Measurements from ENCODE around the gene TMC4. TPM values are rescaled to one million over a fixed set of nuclear protein-coding genes. Genes with fewer than 3 reads are reported as not detected.

The TMC4 gene
- total and polyA plus RNA-seq, 4 donors = 0.23 to 2.4 (median 1.4) TPM

GRCh38 chr19:54191011-54191810, 18.3 kb upstream of the TMC4 start, which contains the start of gene TSEN34:
Gene TSEN34, plus strand, starts transcription at chr19:54191308. Its CDS starts 57 bp downstream, at chr19:54191365.
- TF ChIP-seq GABPA (IDR thresholded peaks at IDR 0.05 in 1 of 2, conservative IDR thresholded peaks at IDR 0.05 in 1 of 2) (no peak), YY1 (IDR thresholded peaks at IDR 0.05) (no peak), FOXA2 (IDR thresholded peaks at IDR 0.05) (no peak), RXRA (IDR thresholded peaks at IDR 0.05) (no peak), HNF4G (IDR thresholded peaks at IDR 0.05) (no peak), TAF1 (conservative IDR thresholded peaks at IDR 0.05) (no peak), SP1 (IDR thresholded peaks at IDR 0.05) (no peak), FOXA1 (IDR thresholded peaks at IDR 0.05) (no peak), HNF4A (conservative IDR thresholded peaks at IDR 0.05) (no peak), EGR1 (IDR thresholded peaks at IDR 0.05; ENCODE audit: low read depth in 2 of 2) (no peak)
- TF ChIP-seq, protein P1, sequence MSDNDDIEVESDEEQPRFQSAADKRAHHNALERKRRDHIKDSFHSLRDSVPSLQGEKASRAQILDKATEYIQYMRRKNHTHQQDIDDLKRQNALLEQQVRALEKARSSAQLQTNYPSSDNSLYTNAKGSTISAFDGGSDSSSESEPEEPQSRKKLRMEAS (IDR thresholded peaks at IDR 0.05) = no peak
- TF ChIP-seq, protein P2, sequence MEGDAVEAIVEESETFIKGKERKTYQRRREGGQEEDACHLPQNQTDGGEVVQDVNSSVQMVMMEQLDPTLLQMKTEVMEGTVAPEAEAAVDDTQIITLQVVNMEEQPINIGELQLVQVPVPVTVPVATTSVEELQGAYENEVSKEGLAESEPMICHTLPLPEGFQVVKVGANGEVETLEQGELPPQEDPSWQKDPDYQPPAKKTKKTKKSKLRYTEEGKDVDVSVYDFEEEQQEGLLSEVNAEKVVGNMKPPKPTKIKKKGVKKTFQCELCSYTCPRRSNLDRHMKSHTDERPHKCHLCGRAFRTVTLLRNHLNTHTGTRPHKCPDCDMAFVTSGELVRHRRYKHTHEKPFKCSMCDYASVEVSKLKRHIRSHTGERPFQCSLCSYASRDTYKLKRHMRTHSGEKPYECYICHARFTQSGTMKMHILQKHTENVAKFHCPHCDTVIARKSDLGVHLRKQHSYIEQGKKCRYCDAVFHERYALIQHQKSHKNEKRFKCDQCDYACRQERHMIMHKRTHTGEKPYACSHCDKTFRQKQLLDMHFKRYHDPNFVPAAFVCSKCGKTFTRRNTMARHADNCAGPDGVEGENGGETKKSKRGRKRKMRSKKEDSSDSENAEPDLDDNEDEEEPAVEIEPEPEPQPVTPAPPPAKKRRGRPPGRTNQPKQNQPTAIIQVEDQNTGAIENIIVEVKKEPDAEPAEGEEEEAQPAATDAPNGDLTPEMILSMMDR (IDR thresholded peaks at IDR 0.05; ENCODE audit: low read depth, low read length, missing input control) = no peak
- TF ChIP-seq, protein P3, sequence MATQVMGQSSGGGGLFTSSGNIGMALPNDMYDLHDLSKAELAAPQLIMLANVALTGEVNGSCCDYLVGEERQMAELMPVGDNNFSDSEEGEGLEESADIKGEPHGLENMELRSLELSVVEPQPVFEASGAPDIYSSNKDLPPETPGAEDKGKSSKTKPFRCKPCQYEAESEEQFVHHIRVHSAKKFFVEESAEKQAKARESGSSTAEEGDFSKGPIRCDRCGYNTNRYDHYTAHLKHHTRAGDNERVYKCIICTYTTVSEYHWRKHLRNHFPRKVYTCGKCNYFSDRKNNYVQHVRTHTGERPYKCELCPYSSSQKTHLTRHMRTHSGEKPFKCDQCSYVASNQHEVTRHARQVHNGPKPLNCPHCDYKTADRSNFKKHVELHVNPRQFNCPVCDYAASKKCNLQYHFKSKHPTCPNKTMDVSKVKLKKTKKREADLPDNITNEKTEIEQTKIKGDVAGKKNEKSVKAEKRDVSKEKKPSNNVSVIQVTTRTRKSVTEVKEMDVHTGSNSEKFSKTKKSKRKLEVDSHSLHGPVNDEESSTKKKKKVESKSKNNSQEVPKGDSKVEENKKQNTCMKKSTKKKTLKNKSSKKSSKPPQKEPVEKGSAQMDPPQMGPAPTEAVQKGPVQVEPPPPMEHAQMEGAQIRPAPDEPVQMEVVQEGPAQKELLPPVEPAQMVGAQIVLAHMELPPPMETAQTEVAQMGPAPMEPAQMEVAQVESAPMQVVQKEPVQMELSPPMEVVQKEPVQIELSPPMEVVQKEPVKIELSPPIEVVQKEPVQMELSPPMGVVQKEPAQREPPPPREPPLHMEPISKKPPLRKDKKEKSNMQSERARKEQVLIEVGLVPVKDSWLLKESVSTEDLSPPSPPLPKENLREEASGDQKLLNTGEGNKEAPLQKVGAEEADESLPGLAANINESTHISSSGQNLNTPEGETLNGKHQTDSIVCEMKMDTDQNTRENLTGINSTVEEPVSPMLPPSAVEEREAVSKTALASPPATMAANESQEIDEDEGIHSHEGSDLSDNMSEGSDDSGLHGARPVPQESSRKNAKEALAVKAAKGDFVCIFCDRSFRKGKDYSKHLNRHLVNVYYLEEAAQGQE (IDR thresholded peaks at IDR 0.05) = no peak
- Histone ChIP-seq H3K9me3 (ENCODE audit: control insufficient read depth in 4 of 4, low read length in 3 of 4) (no peaks in the 10 kb centered on the region), H3K4me3 (ENCODE audit: low read depth in 1 of 3, low read length in 3 of 3) (peak within 1 kb of the TSS; percentile 51 to 78 (median 68)), H3K4me1 (ENCODE audit: control insufficient read depth in 4 of 4, insufficient read depth in 4 of 4, low read length in 3 of 4) (peaks cover 9 to 22% (median 15%) of the 10 kb centered on the region in 4 donors), H3K27me3 (ENCODE audit: control insufficient read depth in 4 of 4, insufficient read depth in 4 of 4, low read length in 3 of 4) (no peaks in the 10 kb centered on the region), H3K9ac (ENCODE audit: low read depth in 1 of 2, low read length in 2 of 2) (peak within 1 kb of the TSS; percentile 63 to 77), H3K27ac (ENCODE audit: low read depth in 1 of 2, low read length in 2 of 2) (peak within 1 kb of the TSS; percentile 96 to 99), H3K36me3 (ENCODE audit: control insufficient read depth in 4 of 4, insufficient read depth in 3 of 4, low read depth in 1 of 4, low read length in 3 of 4) (peaks cover 4 to 17% (median 12%) of the 10 kb centered on the region in 4 donors)
- 1% methylated on average over 77 of the region's 77 CpGs for WGBS
- DNase-seq (ENCODE audit: low spot score) = peak; percentile 89

GRCh38 chr19:54190503-54191010, 17.6 kb upstream of the TMC4 start:
- WGBS = under 1% methylated on average over 56 of the region's 56 CpGs
- peak overlapping the region; percentile 63 to 77 for H3K9ac ChIP-seq (ENCODE audit: low read depth in 1 of 2, low read length in 2 of 2)
- H3K4me3 ChIP-seq (ENCODE audit: low read depth in 1 of 3, low read length in 3 of 3) = peak overlapping the region; percentile 51 to 78 (median 68)
- peak; percentile 99 for DNase-seq (ENCODE audit: low spot score)
- peaks cover 4 to 17% (median 12%) of the 10 kb centered on the region in 4 donors for H3K36me3 ChIP-seq (ENCODE audit: control insufficient read depth in 4 of 4, insufficient read depth in 3 of 4, low read depth in 1 of 4, low read length in 3 of 4)
- H3K4me1 ChIP-seq (ENCODE audit: control insufficient read depth in 4 of 4, insufficient read depth in 4 of 4, low read length in 3 of 4) = peaks cover 9 to 22% (median 15%) of the 10 kb centered on the region in 4 donors
- no peaks in the 10 kb centered on the region for H3K9me3 ChIP-seq (ENCODE audit: control insufficient read depth in 4 of 4, low read length in 3 of 4)
- H3K27ac ChIP-seq (ENCODE audit: low read depth in 1 of 2, low read length in 2 of 2) = peak overlapping the region; percentile 96 to 99
- no peaks in the 10 kb centered on the region for H3K27me3 ChIP-seq (ENCODE audit: control insufficient read depth in 4 of 4, insufficient read depth in 4 of 4, low read length in 3 of 4)
- TF ChIP-seq, protein P1 (IDR thresholded peaks at IDR 0.05) = no peak
- no peak for TF ChIP-seq TAF1 (conservative IDR thresholded peaks at IDR 0.05)
- TF ChIP-seq NR2F2 (IDR thresholded peaks at IDR 0.05) = peak; percentile 35
- TF ChIP-seq, protein P4, sequence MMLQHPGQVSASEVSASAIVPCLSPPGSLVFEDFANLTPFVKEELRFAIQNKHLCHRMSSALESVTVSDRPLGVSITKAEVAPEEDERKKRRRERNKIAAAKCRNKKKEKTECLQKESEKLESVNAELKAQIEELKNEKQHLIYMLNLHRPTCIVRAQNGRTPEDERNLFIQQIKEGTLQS (IDR thresholded peaks at IDR 0.05) = no peak
- TF ChIP-seq SP1 (IDR thresholded peaks at IDR 0.05) = peak; percentile 71
- TF ChIP-seq, protein P3 (IDR thresholded peaks at IDR 0.05) = peak; percentile 9
- peak; percentile 71 for TF ChIP-seq YY1 (IDR thresholded peaks at IDR 0.05)
- peak; percentile 83 for TF ChIP-seq ZBTB33 (IDR thresholded peaks at IDR 0.05)
- TF ChIP-seq RAD21 (IDR thresholded peaks at IDR 0.05) = no peak
- peak; percentile 31 for TF ChIP-seq FOXA1 (IDR thresholded peaks at IDR 0.05)
- TF ChIP-seq JUND (IDR thresholded peaks at IDR 0.05) = peak in 1 of 2 donors; percentile 56
- peak; percentile 13 for TF ChIP-seq FOXA2 (IDR thresholded peaks at IDR 0.05)
- peak; percentile 42 to 51 for TF ChIP-seq HNF4A (conservative IDR thresholded peaks at IDR 0.05)
- peak; percentile 27 to 55 for TF ChIP-seq RXRA (IDR thresholded peaks at IDR 0.05)
